Measurements from ENCODE around the gene CIDEC. TPM values are rescaled to one million over a fixed set of nuclear protein-coding genes. Genes with fewer than 3 reads are reported as not detected.

Gene CIDEC
- total and polyA plus RNA-seq, 2 of the 13 experiments (the other 11 are each of a cell fraction or from before 2014, with no cell fraction given) = 2.5 to 10.4 TPM

GRCh38 chr3:9915254-9916141 lies 35.4 kb upstream of the CIDEC start (continued):
- TF ChIP-seq FLYWCH1 (CRISPR knock-in tag; IDR thresholded peaks at IDR 0.05) (peak; percentile 75; the same call in 1 of the 2 replicates), ZNF878 (CRISPR knock-in tag; IDR thresholded peaks at IDR 0.05) (no peak), SRSF4 (IDR thresholded peaks at IDR 0.05; ENCODE audit: low read depth, low read length, poor library complexity, severe bottlenecking) (no peak), ADNP (CRISPR knock-in tag; IDR thresholded peaks at IDR 0.05) (no peak), BCLAF1 (IDR thresholded peaks at IDR 0.05) (no peak), ZNF142 (CRISPR knock-in tag; IDR thresholded peaks at IDR 0.05) (peak; percentile 75), HOXA7 (CRISPR knock-in tag; IDR thresholded peaks at IDR 0.05) (0 out of 2 replicates have a peak, but pooled peaks have one; percentile 53), ZNF430 (CRISPR knock-in tag; IDR thresholded peaks at IDR 0.05) (0 out of 2 replicates have a peak, but pooled peaks have one; percentile 34), PATZ1 (CRISPR knock-in tag; IDR thresholded peaks at IDR 0.05) (no peak), ZSCAN22 (CRISPR knock-in tag; IDR thresholded peaks at IDR 0.05) (no peak), ZKSCAN8 (CRISPR knock-in tag; IDR thresholded peaks at IDR 0.05; ENCODE audit: borderline replicate concordance) (no peak), ZNF704 (CRISPR knock-in tag; IDR thresholded peaks at IDR 0.05; ENCODE audit: borderline replicate concordance) (peak; percentile 64; the same call in 1 of the 2 replicates), TAF1 (CRISPR knock-in tag; IDR thresholded peaks at IDR 0.05) (peak; percentile 67), NAIF1 (CRISPR knock-in tag; IDR thresholded peaks at IDR 0.05; ENCODE audit: borderline replicate concordance) (peak; percentile 79; the same call in 1 of the 2 replicates), ZNF788 (CRISPR knock-in tag; IDR thresholded peaks at IDR 0.05; ENCODE audit: borderline replicate concordance) (peak; percentile 11; the same call in 1 of the 2 replicates)

Data from HepG2 (cell line).